ENCODE data around the gene PPIL1. TPM values are rescaled to one million over a fixed set of nuclear protein-coding genes. Genes with fewer than 3 reads are reported as not detected.

PPIL1 gene
- polyA plus RNA-seq, 2 of the 4 experiments (the other 2 are of a cell fraction), result 42.6 to 60.0 TPM

- Histone ChIP-seq H3K4me1 (0 out of 3 replicates have a peak, but pooled peaks cover 3% of the 10 kb centered on the region), H3K9me3 (no peaks in the 10 kb centered on the region), H3K4me3 (no peak overlapping the region), H3K4me2 (no peak overlapping the region), H3K27ac (no peak overlapping the region)
- WGBS (ENCODE audit: missing lambda C conversion rate), result 90% methylated on average over 2 of the region's 2 CpGs
- DNase-seq (ENCODE audit: low read depth in 1 of 2, low spot score in 1 of 2) (no peak), FAIRE-seq (no peak), ATAC-seq (no peak)
- TF ChIP-seq REST (IDR thresholded peaks at IDR 0.05), result no peak
- TF ChIP-seq HES2 (IDR thresholded peaks at IDR 0.05), result no peak
- TF ChIP-seq, protein P1, sequence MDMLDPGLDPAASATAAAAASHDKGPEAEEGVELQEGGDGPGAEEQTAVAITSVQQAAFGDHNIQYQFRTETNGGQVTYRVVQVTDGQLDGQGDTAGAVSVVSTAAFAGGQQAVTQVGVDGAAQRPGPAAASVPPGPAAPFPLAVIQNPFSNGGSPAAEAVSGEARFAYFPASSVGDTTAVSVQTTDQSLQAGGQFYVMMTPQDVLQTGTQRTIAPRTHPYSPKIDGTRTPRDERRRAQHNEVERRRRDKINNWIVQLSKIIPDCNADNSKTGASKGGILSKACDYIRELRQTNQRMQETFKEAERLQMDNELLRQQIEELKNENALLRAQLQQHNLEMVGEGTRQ (IDR thresholded peaks at IDR 0.05), result no peak
- TF ChIP-seq RCOR1 (IDR thresholded peaks at IDR 0.05; ENCODE audit: low read depth, low read length), result no peak
- TF ChIP-seq HDAC2 (IDR thresholded peaks at IDR 0.05), result no peak
- TF ChIP-seq POLR2AphosphoS2 (conservative IDR thresholded peaks at IDR 0.05; ENCODE audit: low read length), result no peak
- no peak for TF ChIP-seq CBX8 (IDR thresholded peaks at IDR 0.05)
- no peak for TF ChIP-seq ZSCAN20 (CRISPR knock-in tag; IDR thresholded peaks at IDR 0.05)
- no peak for TF ChIP-seq HMGXB4 (CRISPR knock-in tag; IDR thresholded peaks at IDR 0.05; ENCODE audit: borderline replicate concordance)
- no peak for TF ChIP-seq HOXB13 (CRISPR knock-in tag; IDR thresholded peaks at IDR 0.05; ENCODE audit: low read depth)
- no peak for TF ChIP-seq MAFK (IDR thresholded peaks at IDR 0.05; ENCODE audit: partially characterized antibody)
- TF ChIP-seq, protein P2, sequence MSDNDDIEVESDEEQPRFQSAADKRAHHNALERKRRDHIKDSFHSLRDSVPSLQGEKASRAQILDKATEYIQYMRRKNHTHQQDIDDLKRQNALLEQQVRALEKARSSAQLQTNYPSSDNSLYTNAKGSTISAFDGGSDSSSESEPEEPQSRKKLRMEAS (IDR thresholded peaks at IDR 0.05), result no peak
- no peak for TF ChIP-seq BHLHE40 (IDR thresholded peaks at IDR 0.05; ENCODE audit: low read depth, low read length)
- TF ChIP-seq PHF8 (IDR thresholded peaks at IDR 0.05; ENCODE audit: borderline replicate concordance, low read depth), result no peak
- TF ChIP-seq, protein P3, sequence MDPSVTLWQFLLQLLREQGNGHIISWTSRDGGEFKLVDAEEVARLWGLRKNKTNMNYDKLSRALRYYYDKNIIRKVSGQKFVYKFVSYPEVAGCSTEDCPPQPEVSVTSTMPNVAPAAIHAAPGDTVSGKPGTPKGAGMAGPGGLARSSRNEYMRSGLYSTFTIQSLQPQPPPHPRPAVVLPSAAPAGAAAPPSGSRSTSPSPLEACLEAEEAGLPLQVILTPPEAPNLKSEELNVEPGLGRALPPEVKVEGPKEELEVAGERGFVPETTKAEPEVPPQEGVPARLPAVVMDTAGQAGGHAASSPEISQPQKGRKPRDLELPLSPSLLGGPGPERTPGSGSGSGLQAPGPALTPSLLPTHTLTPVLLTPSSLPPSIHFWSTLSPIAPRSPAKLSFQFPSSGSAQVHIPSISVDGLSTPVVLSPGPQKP (IDR thresholded peaks at IDR 0.05; ENCODE audit: low read depth, low read length), result no peak
- TF ChIP-seq FOSB (CRISPR knock-in tag; IDR thresholded peaks at IDR 0.05), result no peak
- ChIA-PET CTCF (interaction anchor here (0.7 to 1.5 kb wide), 4 partner anchors 10 to 73 kb away, joined by 3 to 8 read pairs (median 4); partner anchors contain the start of gene C6orf89), POLR2A (no interaction called here)
Observed at GRCh38 chr6:36865835-36866234, 8.8 kb downstream of the PPIL1 start.

DNA sequence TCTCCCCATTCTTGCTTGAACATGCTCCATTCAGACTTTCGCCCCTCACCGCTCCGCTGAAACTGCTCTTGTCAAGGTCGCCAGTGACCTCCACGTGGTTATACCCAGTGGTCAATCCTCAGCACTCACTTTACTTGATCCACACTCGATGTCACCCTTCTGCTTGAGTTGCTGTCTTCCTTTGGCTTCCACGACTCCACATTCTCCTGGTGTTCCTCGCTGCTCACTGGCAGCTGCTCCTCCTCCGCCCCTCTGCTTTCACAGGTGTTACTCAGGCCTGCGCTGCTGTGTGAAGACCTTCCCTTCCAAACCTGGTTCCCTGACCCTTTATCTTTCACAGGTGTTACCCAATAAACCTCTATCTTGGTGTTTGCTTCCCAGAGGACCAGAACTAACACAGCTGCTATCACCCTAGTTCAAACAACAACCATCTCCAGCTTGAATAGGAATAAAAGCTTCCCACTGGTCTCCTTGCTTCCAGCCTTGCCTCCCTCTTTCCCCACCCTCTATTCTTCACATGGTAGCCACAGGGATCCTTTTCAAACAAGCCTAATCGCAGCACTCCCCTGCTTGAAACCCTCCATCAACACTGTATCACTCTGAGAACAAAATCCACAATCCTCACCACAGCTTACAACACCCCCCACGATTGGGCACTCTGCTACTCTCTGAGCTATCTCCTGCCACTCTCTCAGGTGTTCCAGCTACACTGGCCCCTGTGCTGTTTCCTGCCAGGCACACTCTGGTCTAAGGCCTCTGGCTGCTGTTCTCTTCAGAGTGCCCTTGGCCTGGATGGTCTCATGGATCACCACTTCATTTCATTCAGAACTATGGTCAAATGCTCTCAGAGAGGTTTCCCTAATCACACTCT is 10.7 kb downstream of the PPIL1 start:
- no peak overlapping the region for H3K4me3 ChIP-seq
- no peak overlapping the region for H3K27ac ChIP-seq
- H3K4me1 ChIP-seq, result 0 out of 3 replicates have a peak, but pooled peaks cover 3% of the 10 kb centered on the region
- no peak for ATAC-seq
- CTCF ChIA-PET, result interaction anchor here (1.0 to 1.9 kb wide), 3 partner anchors 12 to 154 kb away, joined by 4 to 5 read pairs (median 5); no protein-coding TSS in a partner anchor
- TF ChIP-seq CHD2 (IDR thresholded peaks at IDR 0.05; ENCODE audit: low read length, partially characterized antibody), result no peak
- TF ChIP-seq REST (IDR thresholded peaks at IDR 0.05), result no peak
- TF ChIP-seq ZC3H11A (IDR thresholded peaks at IDR 0.05), result no peak
- no peak for TF ChIP-seq EP300 (IDR thresholded peaks at IDR 0.05)
- TF ChIP-seq POLR2AphosphoS2 (conservative IDR thresholded peaks at IDR 0.05; ENCODE audit: low read length), result no peak
- no peak for TF ChIP-seq MAFK (IDR thresholded peaks at IDR 0.05; ENCODE audit: partially characterized antibody)
- TF ChIP-seq HDAC2 (IDR thresholded peaks at IDR 0.05), result no peak
- no peak for TF ChIP-seq NPAS2 (CRISPR knock-in tag; IDR thresholded peaks at IDR 0.05; ENCODE audit: borderline replicate concordance)
- no peak for TF ChIP-seq EHF (CRISPR knock-in tag; IDR thresholded peaks at IDR 0.05)
- no peak for TF ChIP-seq KDM5A (IDR thresholded peaks at IDR 0.05)
- TF ChIP-seq ZSCAN20 (CRISPR knock-in tag; IDR thresholded peaks at IDR 0.05), result no peak
- WGBS (ENCODE audit: missing lambda C conversion rate), result 94% methylated on average over 12 of the region's 12 CpGs
- no peaks in the 10 kb centered on the region for H3K9me3 ChIP-seq
- POLR2A ChIA-PET, result interaction anchor here (1.2 kb wide), 1 partner anchor 10 kb away, joined by 3 read pairs; no protein-coding TSS in a partner anchor
- no peak overlapping the region for H3K4me2 ChIP-seq
- no peak for DNase-seq (ENCODE audit: low read depth in 1 of 2, low spot score in 1 of 2)
- FAIRE-seq, result no peak

All from A549 (cell line).